Mucosa of descending colon (tissue), 3 donors: ENCODE data around the gene EMILIN3. TPM values are rescaled to one million over a fixed set of nuclear protein-coding genes. Genes with fewer than 3 reads are reported as not detected.

Source experiments
- ATAC-seq: fragments of 200-7000 bp; cut with Tn5 transposase; one replicate; pipeline ENCODE4 v1.9.1; 2020; ENCODE audit warnings: mild to moderate bottlenecking, moderate library complexity
- DNase-seq, 3 donors: peaks; one replicate each; pipeline ENCODE4 v3.0.0-alpha.2; 2020
- H3K36me3 ChIP-seq: fragments of 200-600 bp; one replicate; pipeline ENCODE4 v1.8.0; 2021; ENCODE audit warnings: low read depth, mild to moderate bottlenecking
- H3K4me1 ChIP-seq: fragments of 200-600 bp; one replicate; pipeline ENCODE4 v1.8.0; 2021; ENCODE audit warnings: low read depth, mild to moderate bottlenecking
- H3K4me3 ChIP-seq: fragments of 200-600 bp; one replicate; pipeline ENCODE4 v1.8.0; 2021; ENCODE audit warnings: mild to moderate bottlenecking
- H3K9me3 ChIP-seq: fragments of 200-600 bp; one replicate; pipeline ENCODE4 v1.8.0; 2021; ENCODE audit warnings: mild to moderate bottlenecking
- intact Hi-C, 2 donors: fragments of 100-400 bp; cut with DNase I in 1 of 2; cut with micrococcal nuclease in 1 of 2; formaldehyde crosslinking; loops; one replicate each; pipeline versions ENCODE4 v1.11.0 to v1.11.1; 2022; cut with DNase I, micrococcal nuclease
- total RNA-seq, 3 donors: library from RNA; stranded (reverse); fragmentation: NEBNext Ultra II Directional in 2 of 3; extraction: Animal tissue kit (Norgen Biotek cat#: 25700) in 2 of 3; gene quantifications; one replicate each; pipeline versions ENCODE4 v1.2.1 to v1.2.4, GENCODE V29; 2021 to 2023
- TF ChIP-seq, protein P1 (sequence below): fragments of 200-600 bp; IDR thresholded peaks from one replicate; pipeline ENCODE4 v1.8.0; 2022; ENCODE audit warnings: antibody characterized with exemption, mild to moderate bottlenecking
- donor health status: DM: no; HTN: no; CAD: no; lungs with moderate emphysema.
- donor health status: DM: no; HTN: no; CAD: no.
- donor health status: DM: no; HTN: yes; CAD: no.

EMILIN3 gene
- total RNA-seq, 3 donors from 2014 or later, result 0.23 to 4.0 TPM; not detected in 1

- ATAC-seq (no peak), DNase-seq (no peak)
- H3K4me1 ChIP-seq, result peaks cover 5% of the 10 kb centered on the region
- intact Hi-C loops, result no loop called here
- H3K36me3 ChIP-seq, result peaks cover 7% of the 10 kb centered on the region
- no peaks in the 10 kb centered on the region for H3K9me3 ChIP-seq
- TF ChIP-seq, protein P1, sequence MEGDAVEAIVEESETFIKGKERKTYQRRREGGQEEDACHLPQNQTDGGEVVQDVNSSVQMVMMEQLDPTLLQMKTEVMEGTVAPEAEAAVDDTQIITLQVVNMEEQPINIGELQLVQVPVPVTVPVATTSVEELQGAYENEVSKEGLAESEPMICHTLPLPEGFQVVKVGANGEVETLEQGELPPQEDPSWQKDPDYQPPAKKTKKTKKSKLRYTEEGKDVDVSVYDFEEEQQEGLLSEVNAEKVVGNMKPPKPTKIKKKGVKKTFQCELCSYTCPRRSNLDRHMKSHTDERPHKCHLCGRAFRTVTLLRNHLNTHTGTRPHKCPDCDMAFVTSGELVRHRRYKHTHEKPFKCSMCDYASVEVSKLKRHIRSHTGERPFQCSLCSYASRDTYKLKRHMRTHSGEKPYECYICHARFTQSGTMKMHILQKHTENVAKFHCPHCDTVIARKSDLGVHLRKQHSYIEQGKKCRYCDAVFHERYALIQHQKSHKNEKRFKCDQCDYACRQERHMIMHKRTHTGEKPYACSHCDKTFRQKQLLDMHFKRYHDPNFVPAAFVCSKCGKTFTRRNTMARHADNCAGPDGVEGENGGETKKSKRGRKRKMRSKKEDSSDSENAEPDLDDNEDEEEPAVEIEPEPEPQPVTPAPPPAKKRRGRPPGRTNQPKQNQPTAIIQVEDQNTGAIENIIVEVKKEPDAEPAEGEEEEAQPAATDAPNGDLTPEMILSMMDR, result no peak
- no peak overlapping the region for H3K4me3 ChIP-seq
Observed at GRCh38 chr20:41406353-41406752, 39.7 kb upstream of the EMILIN3 start.

DNA sequence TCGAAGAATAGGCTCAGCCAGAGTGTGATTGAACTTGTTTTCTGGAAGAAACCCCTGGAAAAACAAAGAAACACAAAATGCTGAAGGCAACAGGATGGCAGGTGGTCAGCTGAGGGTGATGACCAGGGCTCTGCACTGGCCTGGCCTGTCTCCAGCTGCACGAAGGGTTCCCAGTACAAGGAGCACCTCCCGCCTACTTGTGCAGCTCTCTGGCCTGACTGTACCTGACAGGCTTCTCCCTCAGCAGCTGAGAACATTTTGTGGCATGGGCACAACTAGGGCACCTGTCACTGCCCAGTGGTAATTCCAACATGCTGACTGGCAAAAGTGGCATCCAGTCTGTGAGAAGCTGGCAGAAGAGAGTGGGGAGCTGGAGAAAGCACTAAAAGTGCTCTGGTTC lies 38.8 kb upstream of the EMILIN3 start:
- no peaks in the 10 kb centered on the region for H3K9me3 ChIP-seq
- no peak for DNase-seq
- intact Hi-C loops, result no loop called here
- H3K36me3 ChIP-seq, result peaks cover 7% of the 10 kb centered on the region
- no peak for ATAC-seq
- H3K4me3 ChIP-seq, result no peak overlapping the region
- H3K4me1 ChIP-seq, result peaks cover 5% of the 10 kb centered on the region
- TF ChIP-seq, protein P1, result no peak

GRCh38 chr20:41403604-41404003 lies 37.0 kb upstream of the EMILIN3 start:
- no peak for ATAC-seq
- H3K4me1 ChIP-seq, result peaks cover 2% of the 10 kb centered on the region
- no peaks in the 10 kb centered on the region for H3K9me3 ChIP-seq
- intact Hi-C loops, result no loop called here
- peaks cover 7% of the 10 kb centered on the region for H3K36me3 ChIP-seq
- H3K4me3 ChIP-seq, result no peak overlapping the region
- TF ChIP-seq, protein P1, result no peak
- DNase-seq, result no peak

- Histone ChIP-seq H3K9me3 (no peaks in the 10 kb centered on the region), H3K36me3 (peaks cover 3% of the 10 kb centered on the region), H3K4me1 (no peaks in the 10 kb centered on the region), H3K4me3 (no peak overlapping the region)
- ATAC-seq (peak; percentile 53), DNase-seq (peak in 1 of 3 donors; percentile 62)
- intact Hi-C loops, result no loop called here
- TF ChIP-seq, protein P1, result no peak
Observed at GRCh38 chr20:41398408-41398807, 31.8 kb upstream of the EMILIN3 start.

DNA sequence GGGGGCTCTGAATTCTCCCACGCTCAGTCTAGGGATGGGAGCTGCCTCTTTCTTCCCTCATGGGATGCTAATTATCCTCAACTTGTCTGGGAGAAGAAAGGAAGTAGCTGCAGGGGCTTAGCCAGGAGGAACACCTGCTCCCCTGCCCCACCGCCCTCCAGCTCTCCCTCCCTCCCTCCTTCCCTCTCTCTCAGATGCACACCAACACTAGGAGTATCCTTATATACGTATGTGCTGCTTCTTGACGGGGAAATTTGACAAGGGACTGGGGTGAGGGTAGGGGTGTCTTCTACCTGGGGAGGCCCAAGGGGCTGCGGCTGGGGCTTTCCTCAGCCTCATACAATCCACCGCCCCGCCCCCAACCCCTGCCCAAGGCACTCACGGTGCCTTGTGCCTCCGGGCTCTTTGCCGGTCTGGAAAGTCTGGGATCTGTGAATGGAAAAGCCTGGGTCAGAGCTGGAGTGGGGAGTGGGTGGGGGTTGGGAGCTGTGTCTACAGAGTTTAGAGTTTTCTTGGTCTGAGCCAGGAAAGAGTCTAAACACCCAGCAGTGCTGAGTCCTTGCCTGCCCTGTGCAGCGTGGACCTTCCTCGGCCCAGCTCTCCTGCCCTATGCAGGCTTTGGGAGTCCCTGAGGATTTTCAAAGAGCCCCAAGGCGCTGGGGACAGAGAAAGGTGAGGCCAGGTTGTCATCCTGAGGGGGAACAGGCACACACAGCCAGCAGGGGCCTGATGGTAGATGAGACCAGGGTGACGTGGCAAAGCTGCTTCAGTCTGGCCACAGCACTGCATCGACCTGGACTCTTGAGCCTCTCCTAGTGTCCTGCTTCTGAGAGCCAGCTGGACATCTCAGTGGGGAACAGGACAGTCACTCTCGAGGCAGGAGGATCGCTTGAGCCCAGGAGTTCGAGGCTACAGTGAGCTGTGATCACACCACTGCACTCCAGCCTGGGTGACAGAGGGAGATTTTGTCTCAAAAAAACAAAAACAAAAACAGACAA lies 29.3 kb upstream of the EMILIN3 start:
- TF ChIP-seq, protein P1, result no peak
- ATAC-seq, result peak; percentile 22

More for the DNA sequence above, 29.3 kb upstream of the EMILIN3 start:
- Histone ChIP-seq H3K4me3 (no peak overlapping the region), H3K9me3 (no peaks in the 10 kb centered on the region), H3K4me1 (no peaks in the 10 kb centered on the region), H3K36me3 (no peaks in the 10 kb centered on the region)
- intact Hi-C loops, result no loop called here
- peak in 1 of 3 donors; percentile 18 for DNase-seq
